Chondrocyte (in vitro differentiated cells): ENCODE measurements around the gene ADM2. TPM values are rescaled to one million over a fixed set of nuclear protein-coding genes. Genes with fewer than 3 reads are reported as not detected.

Source experiments
- DNase-seq: peaks from one replicate; pipeline ENCODE4 v3.0.0; 2021; ENCODE audit warnings: mixed read lengths, low spot score
- H3K27ac Mint-ChIP-seq: one replicate; pipeline ENCODE4 v1.8.0; 2021; ENCODE audit warnings: mild to moderate bottlenecking, moderate library complexity, mixed read lengths; ENCODE audit not compliant: unreplicated experiment
- H3K27me3 Mint-ChIP-seq: 2 replicates; pipeline ENCODE4 v1.8.0; 2021; ENCODE audit warnings: low read depth, mixed read lengths
- H3K36me3 Mint-ChIP-seq: 2 replicates; pipeline ENCODE4 v1.8.0; 2021; ENCODE audit warnings: low read depth, mixed read lengths
- H3K4me1 Mint-ChIP-seq: 2 replicates; pipeline ENCODE4 v1.8.0; 2021; ENCODE audit warnings: low read depth, mild to moderate bottlenecking, mixed read lengths
- H3K4me3 Mint-ChIP-seq: one replicate; pipeline ENCODE4 v1.8.0; 2021; ENCODE audit warnings: mild to moderate bottlenecking, moderate library complexity, mixed read lengths; ENCODE audit not compliant: unreplicated experiment
- H3K9me3 Mint-ChIP-seq: 2 replicates; pipeline ENCODE4 v1.8.0; 2021; ENCODE audit warnings: low read depth, mixed read lengths
- total RNA-seq: library from RNA; stranded (reverse); gene quantifications from 3 replicates; pipeline ENCODE4 v1.2.1, GENCODE V29; 2021
- TF ChIP-seq, protein P1 (sequence below): fragments of 200-600 bp; sonication (generic); IDR thresholded peaks from 2 replicates; pipeline ENCODE4 v1.5.0; 2021; ENCODE audit warnings: antibody characterized with exemption, mild to moderate bottlenecking, moderate library complexity

Gene ADM2
- total RNA-seq, 1 donor from 2014 or later = 46.5 TPM

GRCh38 chr22:50504369-50505211 lies 23.2 kb downstream of the ADM2 start:
- Mint-ChIP-seq H3K4me1 (peaks cover 12% of the 10 kb centered on the region), H3K9me3 (no peaks in the 10 kb centered on the region), H3K27me3 (no peaks in the 10 kb centered on the region), H3K27ac (no peak overlapping the region), H3K36me3 (peaks cover 4% of the 10 kb centered on the region), H3K4me3 (no peak overlapping the region)
- TF ChIP-seq, protein P1, sequence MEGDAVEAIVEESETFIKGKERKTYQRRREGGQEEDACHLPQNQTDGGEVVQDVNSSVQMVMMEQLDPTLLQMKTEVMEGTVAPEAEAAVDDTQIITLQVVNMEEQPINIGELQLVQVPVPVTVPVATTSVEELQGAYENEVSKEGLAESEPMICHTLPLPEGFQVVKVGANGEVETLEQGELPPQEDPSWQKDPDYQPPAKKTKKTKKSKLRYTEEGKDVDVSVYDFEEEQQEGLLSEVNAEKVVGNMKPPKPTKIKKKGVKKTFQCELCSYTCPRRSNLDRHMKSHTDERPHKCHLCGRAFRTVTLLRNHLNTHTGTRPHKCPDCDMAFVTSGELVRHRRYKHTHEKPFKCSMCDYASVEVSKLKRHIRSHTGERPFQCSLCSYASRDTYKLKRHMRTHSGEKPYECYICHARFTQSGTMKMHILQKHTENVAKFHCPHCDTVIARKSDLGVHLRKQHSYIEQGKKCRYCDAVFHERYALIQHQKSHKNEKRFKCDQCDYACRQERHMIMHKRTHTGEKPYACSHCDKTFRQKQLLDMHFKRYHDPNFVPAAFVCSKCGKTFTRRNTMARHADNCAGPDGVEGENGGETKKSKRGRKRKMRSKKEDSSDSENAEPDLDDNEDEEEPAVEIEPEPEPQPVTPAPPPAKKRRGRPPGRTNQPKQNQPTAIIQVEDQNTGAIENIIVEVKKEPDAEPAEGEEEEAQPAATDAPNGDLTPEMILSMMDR = no peak
- peak; percentile 89 for DNase-seq

DNA sequence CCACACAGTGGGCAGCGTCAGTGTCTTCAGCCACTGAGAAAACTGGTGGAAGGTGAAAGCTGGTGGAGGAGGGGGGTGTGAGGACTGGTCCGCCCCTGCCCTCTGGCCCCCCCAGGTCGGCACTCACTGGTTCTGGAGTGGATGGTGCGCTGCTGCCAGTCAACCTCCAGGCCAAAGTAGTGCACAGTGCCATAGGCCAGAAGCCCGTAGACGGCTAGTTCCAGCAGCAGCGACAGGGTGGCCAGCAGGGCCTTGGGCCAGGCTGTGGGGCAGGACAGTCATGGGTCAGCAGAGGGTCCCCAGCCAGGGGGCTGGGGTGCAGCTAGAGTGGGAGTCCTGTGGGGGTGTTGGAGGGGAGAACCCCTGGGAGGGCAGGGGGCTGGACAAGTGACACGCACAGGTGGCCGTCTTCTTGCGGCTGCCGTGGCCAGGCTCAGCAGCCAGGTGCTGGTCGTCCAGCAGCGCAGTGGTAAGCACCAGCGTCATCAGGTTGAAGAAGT lies 24.0 kb downstream of the ADM2 start:
- H3K9me3 Mint-ChIP-seq = no peaks in the 10 kb centered on the region
- H3K36me3 Mint-ChIP-seq = peaks cover 4% of the 10 kb centered on the region
- no peak overlapping the region for H3K27ac Mint-ChIP-seq
- no peak overlapping the region for H3K4me3 Mint-ChIP-seq
- TF ChIP-seq, protein P1 = no peak
- peaks cover 13% of the 10 kb centered on the region for H3K4me1 Mint-ChIP-seq
- DNase-seq = no peak
- H3K27me3 Mint-ChIP-seq = no peaks in the 10 kb centered on the region

DNA sequence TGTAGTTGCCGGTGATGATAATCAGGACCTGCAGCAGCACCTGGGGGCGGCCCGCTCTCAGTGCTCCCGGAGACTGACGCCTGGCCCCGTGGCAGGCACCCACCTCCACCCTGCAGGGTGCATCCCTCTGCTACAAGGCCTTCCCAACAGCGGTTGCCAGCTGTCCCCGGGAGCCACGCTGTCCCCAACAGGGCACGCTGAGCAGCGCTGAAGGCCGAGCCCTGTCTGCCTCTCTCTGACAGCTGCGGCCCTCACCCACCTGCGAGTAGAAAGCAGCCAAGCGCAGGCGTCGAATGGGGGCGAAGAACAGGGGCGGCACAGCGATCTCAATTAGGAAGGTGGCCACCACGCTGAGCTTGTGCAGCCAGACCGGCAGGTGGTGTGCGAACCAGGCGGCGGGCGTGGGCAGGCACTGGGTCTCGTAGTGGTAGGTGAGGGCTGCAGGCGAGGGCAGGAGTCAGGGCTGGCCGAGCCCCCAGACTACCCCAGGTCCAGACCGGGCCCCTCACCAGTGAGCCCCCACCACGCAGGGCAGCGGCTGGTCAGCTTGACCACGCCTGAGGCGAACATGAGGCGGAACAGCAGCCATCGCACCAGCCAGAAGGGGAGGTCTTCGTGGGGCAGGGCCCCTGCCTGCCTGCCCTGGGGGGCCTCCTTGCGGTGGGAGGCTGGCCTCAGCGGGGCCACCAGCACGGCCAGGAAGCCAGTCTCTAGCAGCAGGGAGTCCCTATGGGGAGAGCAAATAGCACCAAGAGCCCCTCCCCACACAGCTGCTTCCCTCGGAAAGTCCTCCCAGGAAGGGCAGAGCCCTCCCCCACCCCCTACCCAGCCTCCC lies 24.6 kb downstream of the ADM2 start:
- peak overlapping the region; percentile 93 for H3K4me3 Mint-ChIP-seq
- TF ChIP-seq, protein P1 = no peak
- H3K9me3 Mint-ChIP-seq = no peaks in the 10 kb centered on the region
- peak; percentile 91 for DNase-seq
- H3K36me3 Mint-ChIP-seq = peaks cover 2% of the 10 kb centered on the region
- peaks cover 13% of the 10 kb centered on the region for H3K4me1 Mint-ChIP-seq
- no peak overlapping the region for H3K27ac Mint-ChIP-seq
- H3K27me3 Mint-ChIP-seq = no peaks in the 10 kb centered on the region

DNA sequence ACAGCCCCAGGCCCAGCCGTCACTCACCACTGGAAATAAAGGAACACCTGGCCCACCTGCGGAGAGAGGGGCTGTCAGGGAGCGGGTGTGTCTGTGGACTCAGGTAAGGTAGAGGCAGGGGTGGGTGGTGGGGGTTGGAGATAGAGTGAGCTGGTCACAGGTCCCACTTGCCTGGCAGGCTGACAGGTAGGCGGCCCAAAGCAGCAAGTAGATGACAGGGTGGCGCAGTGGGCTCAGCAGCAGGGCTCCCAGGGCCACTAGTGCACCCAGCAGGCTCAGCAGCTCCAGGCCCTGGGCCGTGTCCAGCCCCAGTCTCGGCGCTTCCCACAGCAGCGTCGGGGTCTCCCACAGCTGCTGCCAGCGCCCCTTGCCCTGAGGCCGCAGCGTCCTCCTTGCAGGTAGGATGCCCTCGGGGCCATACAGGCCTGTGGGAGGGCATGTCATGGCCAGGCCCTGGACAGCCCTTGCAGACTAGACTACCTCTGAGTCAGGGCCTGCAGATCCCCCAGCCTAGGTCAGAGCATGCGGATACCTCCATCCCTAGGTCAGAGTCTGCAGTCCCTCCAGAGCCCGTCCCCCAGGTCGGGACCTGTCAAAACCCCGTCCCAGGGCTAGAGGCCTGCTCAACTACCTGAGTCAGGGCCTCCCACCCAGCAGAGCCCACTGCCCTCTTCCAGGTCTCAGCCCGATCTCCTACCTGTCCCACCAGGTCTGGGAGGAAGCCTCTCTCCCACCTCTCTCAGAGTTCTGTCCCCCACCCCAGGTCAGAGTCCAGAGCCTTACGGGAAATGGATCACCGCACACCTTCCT lies 25.5 kb downstream of the ADM2 start:
- H3K4me3 Mint-ChIP-seq = peak overlapping the region; percentile 93
- H3K4me1 Mint-ChIP-seq = peaks cover 13% of the 10 kb centered on the region
- no peak for DNase-seq
- TF ChIP-seq, protein P1 = no peak
- no peaks in the 10 kb centered on the region for H3K9me3 Mint-ChIP-seq
- H3K36me3 Mint-ChIP-seq = peaks cover 2% of the 10 kb centered on the region
- H3K27ac Mint-ChIP-seq = peak overlapping the region; percentile 89
- H3K27me3 Mint-ChIP-seq = no peaks in the 10 kb centered on the region
